D721Med (cell line): Measurements from ENCODE around the gene TPSB2.

Experiments
- DNase-seq: peaks from one replicate; pipeline ENCODE4 v3.0.0; 2011; ENCODE audit warnings: low spot score; ENCODE audit not compliant: insufficient read length
- FAIRE-seq: peaks from 2 replicates; lab custom pipeline; 2011; peaks lifted over from hg19 to GRCh38; lab: Jason Lieb, UNC
- TF ChIP-seq, protein P1 (sequence below): IDR thresholded peaks from 2 replicates; pipeline ENCODE4 v1.5.1; 2012; ENCODE audit warnings: mild to moderate bottlenecking, control low read depth; ENCODE audit not compliant: insufficient read depth; ENCODE audit errors: missing control alignments

The TPSB2 gene

GRCh38 chr16:1184156-1184868, 45.7 kb downstream of the TPSB2 start:
- DNase-seq (no peak), FAIRE-seq (no peak)
- TF ChIP-seq, protein P1, sequence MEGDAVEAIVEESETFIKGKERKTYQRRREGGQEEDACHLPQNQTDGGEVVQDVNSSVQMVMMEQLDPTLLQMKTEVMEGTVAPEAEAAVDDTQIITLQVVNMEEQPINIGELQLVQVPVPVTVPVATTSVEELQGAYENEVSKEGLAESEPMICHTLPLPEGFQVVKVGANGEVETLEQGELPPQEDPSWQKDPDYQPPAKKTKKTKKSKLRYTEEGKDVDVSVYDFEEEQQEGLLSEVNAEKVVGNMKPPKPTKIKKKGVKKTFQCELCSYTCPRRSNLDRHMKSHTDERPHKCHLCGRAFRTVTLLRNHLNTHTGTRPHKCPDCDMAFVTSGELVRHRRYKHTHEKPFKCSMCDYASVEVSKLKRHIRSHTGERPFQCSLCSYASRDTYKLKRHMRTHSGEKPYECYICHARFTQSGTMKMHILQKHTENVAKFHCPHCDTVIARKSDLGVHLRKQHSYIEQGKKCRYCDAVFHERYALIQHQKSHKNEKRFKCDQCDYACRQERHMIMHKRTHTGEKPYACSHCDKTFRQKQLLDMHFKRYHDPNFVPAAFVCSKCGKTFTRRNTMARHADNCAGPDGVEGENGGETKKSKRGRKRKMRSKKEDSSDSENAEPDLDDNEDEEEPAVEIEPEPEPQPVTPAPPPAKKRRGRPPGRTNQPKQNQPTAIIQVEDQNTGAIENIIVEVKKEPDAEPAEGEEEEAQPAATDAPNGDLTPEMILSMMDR, result no peak

DNA sequence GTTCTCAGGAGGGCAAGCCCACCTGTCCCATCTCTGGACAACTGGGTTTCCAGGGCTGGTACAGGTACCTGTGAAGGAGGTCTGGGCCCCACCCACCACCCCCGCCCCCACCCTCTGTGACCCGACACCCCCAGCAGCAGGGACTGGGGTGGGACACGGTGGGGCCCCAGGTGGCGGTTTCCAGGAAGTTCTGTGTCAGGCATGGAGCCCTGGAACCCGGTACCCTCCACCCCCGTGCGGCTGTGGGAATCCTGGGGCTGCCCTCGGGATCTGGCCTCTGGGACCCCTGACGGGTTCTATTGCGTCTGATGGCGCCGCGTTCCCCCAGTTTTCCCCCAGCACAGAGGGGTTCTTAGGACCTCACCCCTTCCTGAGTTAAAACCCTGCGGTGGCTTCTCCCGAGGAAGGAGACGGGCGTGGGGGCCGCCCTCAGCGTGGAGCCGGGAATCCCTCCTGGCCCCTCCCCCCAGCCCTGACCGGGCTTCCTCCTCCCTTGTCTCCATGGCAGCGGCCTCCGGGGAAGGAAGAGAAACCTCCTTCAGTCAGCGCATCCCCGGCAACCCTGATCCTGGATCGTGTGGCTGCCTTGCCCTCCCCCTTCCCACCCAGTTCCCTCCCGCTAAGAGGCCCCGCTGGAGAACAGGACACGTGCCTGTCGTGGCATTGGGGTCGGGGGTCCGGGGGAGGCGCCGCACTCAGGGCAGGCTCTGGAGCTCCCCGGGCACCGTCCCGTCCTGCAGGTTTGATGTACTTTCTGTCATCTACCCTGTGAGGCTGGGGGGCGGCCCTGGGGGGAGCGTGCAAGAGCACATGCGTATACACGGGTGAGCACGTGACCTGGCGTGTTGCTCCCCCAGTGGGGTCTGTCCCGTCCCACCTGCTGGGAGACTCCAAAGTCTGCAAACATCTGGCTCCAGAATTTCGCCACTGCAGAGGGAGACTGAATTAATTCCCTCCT, 46.8 kb downstream of the TPSB2 start:
- TF ChIP-seq, protein P1, result no peak
- FAIRE-seq, result no peak
- DNase-seq, result peak; percentile 62

DNA sequence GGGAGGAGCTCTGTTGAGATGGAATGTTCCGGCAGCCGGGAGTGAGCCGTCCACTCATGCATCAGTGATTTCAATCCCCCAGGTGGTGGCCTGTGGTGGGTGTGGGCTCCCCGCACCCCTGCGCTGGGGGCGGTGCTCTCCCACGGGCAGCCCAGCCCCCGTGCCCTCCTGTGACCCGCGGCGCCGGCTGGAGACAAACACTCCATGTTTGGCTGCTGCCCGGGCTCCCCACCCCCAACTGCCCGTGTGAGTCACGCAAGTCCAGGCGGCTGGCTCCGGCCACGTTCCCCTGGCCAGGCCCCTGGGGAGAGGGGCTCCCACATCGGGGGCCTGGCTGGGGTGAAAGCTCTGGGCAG, 47.7 kb downstream of the TPSB2 start:
- no peak for FAIRE-seq
- no peak for DNase-seq
- TF ChIP-seq, protein P1, result no peak

DNA sequence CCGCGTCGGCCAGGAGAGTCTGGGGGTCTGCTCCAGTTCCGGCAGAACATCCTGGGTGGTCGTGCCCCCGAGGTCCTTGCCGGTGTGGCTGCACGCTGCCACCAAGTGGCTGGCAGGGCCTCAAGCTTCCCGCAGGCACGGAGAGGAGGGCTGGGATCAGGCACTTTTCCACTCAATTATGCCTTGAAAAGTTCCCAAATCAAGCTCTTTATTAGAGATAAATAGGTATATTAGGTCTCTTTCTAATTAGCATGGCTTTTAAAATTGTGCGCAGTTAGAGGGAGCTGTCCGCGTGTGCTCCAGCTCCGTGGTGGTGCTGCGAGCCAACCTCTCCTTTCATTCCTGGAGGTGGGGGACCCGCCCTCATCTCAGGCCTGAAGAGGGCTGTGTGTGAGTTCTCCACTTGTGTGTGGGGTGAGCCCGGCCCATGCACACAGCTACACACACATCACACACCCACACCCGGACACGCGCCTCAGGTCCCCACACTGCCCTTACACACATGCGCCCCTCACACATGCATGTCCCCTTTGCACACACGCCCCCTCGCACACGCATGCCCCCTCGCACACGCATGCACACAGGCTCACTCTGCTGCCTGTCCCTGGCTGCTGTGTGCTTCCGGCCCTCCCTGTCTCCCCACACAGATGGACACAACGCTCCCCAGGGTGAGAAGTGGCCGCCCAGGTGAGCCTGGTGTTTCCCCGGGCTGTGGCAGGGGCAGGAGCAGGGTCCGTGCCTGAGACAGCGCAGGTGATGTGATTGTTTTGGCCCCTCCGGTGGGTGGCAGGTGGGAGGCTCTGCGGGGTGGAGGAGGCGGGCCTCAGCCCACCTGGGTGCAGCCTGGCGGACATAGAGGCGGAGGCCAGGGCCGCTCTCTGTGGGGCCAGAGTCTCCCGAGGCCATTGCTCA, 48.3 kb downstream of the TPSB2 start:
- DNase-seq (no peak), FAIRE-seq (no peak)
- TF ChIP-seq, protein P1, result no peak

- TF ChIP-seq, protein P1, result no peak
- DNase-seq (no peak), FAIRE-seq (no peak)
Measured at GRCh38 chr16:1180549-1181403, 49.2 kb downstream of the TPSB2 start.
